ENCODE data around the gene C20orf144.
"Not testable (repeated sequence)": the region's sequence is repeated elsewhere in the genome, so short reads cannot be mapped to it uniquely, and the experiment has no call there.

The C20orf144 gene

DNA sequence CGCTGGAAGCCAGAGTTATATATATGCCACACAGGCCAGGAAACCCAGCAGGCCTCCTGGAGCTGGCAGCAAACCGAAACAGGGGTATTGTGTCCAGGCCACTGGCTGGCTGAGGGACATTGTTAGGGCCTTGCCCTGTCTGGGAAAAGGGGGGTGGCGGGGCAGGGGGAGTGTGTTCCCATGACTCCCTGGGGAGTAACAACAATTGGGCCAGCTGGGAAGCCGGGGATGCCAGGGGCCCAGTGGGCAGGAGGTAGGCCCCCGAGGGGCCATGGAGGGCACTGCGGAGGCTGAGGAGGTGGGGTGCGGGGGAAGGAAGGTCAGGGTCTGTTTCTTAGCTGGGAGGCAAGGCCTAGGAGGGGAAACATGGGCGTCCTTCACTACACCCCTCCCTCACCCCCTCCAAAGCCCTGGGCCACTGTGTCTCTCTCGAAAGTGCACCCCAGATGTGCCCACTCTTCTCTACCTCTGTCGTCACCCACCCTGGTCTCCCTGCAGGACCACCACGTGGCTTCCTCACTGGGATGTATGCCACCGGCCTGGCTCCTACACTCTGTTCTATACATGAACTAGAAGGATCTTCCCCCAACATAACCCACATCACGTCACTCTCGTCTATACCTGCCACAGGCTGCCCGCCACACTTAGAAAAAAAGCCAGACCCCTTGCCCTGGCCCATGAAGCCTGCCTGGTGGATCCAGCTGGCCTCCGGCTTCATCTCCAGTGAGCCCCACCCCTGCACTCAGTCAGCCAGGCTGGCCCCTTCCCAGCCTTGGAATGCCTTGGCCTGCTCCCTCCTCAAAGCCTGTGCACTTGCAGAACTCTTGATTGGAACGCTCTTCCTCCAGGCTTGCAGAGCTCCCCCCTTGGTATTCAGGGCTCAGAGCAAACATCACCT is 31.9 kb downstream of the C20orf144 start:
- DNase-seq (ENCODE audit: low read depth in 3 of 3), result no peak

DNA sequence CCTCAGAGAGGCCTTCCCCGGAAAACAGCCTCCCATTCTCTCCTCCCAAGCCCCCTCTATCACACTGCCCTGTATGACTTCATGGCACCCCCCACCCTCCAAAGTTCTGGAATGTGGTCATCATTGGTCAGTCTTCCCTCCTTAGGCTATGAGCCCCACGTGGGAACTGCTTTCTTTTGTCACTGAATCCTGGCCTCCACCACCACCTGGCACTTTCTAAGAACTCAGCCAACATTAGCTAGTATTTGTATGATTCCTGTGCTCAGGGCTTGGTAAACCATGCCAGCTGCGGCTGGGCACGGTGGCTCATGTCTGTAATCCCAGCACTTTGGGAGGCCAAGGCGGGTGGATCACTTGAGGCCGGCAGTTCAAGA is 32.5 kb downstream of the C20orf144 start:
- no peak for DNase-seq (ENCODE audit: low read depth in 3 of 3)

DNA sequence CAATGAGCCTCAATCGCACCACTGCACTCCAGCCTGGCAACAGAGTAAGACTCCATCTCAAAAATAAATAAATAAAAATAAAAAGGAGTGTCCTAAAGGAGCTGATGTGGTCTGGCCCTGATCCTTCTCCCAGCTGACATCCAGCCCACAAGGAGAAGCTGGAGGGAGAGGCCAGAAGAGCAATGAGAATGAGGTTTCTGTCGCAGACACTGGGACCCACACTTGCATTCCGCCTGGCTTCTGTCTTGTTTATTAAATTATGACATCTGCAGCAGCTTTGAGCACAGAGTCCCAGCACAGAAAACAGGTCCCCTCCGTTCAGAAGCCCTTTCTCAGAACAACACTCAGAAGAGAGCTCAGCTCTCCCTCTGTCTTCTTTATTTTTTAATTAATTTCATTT is 34.3 kb downstream of the C20orf144 start:
- no peak for DNase-seq (ENCODE audit: low read depth in 3 of 3)

DNA sequence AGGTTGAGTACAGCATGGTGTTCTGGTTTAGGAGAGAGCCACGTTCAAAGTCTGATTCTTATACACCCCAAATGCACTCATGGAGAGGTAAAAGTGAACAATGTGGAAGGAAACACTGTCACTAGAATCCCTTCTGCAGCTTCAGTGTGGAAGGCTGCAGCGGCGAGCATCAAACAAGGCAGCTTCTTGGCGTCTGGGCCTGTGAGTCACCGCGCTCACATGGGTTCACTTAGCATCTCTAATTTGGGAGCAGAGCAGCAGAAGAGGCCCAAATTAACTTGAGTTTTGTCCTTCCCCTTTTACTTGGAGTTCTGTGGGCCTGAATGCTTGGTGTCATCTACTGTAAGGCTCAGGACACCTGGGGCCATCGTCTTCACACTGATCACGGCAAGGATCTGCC is 35.0 kb downstream of the C20orf144 start:
- DNase-seq (ENCODE audit: low read depth in 3 of 3), result no peak

DNA sequence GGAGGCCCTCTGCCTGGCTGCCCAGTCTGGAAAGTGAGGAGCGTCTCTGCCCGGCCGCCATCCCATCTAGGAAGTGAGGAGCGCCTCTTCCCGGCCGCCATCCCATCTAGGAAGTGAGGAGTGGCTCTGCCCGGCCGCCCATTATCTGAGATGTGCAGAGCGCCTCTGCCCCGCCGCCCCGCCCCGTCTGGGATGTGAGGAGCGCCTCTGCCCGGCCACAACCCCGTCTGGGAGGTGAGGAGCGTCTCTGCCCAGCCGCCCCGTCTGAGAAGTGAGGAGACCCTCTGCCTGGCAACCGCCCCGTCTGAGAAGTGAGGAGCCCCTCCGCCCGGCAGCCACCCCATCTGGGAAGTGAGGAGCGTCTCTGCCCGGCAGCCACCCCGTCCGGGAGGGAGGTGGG is 36.8 kb downstream of the C20orf144 start:
- DNase-seq (ENCODE audit: low read depth in 3 of 3), result not testable (repeated sequence)

DNA sequence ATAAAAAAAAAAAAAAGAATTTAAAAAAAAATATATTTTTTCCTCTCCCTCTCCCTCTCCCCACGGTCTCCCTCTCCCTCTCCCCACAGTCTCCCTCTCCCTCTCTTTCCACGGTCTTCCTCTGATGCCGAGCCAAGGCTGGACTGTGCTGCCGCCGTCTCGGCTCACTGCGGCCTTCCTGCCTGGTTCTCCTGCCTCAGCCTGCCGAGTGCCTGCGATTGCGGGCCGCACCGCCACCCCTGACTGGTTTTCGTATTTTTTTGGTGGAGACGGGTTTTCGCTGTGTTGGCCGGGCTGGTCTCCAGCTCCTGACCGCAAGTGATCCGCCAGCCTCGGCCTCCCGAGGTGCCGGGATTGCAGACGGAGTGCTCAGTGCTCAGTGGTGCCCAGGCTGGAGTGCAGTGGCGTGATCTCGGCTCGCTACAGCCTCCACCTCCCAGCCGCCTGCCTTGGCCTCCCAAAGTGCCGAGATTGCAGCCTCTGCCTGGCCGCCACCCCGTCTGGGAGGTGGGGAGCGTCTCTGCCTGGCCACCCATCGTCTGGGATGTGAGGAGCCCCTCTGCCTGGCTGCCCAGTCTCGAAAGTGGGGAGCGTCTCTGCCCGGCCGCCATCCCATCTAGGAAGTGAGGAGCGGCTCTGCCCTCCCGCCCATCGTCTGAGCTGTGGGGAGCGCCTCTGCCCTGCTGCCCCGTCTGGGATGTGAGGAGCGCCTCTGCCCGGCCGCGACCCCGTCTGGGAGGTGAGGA is 38.7 kb downstream of the C20orf144 start:
- DNase-seq (ENCODE audit: low read depth in 3 of 3), result not testable (repeated sequence)

DNA sequence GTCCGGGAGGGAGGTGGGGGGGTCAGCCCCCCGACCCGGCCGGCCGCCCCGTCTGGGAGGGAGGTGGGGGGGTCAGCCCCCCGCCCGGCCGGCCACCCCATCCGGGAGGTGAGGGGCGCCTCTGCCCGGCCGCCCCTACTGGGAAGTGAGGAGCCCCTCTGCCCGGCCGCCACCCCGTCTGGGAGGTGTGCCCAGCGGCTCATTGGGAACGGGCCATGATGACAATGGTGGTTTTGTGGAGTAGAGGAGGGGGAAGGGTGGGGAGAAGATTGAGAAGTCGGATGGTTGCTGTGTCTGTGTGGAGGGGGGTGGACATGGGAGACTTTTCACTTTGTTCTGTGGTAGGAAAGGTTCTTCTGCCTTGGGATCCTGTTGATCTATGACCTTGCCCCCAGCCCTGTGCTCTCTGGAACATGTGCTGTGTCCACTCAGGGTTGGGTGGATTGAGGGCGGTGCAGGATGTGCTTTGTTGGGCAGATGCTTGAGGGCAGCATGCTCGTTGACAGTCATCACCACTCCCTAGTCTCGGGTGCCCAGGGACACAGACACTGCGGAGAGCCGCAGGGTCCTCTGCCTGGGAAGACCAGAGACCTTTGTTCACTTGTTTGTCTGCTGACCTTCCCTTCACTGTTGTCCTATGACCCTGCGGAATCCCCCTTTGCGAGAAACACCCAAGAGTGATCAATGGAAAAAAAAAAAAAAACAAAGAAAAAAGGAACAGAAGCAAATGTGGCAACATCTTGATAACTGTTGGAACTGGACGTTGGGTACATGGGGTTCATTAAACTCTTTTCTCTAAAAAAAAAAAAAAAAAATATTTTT is 39.7 kb downstream of the C20orf144 start:
- DNase-seq (ENCODE audit: low read depth in 3 of 3), result no peak

DNA sequence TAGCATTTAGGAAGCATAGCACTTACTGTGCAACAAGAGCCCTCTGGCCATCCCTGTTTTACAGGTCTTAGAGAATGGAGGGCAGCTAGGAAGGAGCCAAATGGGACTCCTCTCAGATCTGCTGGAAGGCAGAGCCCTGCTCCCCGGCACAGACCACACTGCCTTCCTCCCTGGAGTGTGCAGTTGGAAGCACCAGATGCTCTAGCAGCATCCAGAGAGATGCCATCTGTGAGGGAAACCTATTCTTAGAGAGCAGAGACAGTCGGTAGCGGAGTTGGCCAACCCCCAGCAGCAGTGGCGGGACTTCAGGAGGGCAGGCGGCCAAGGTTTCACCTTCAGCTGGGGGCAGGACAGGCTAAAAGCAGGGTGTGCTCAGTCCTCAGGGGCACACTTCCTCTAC is 40.7 kb downstream of the C20orf144 start:
- no peak for DNase-seq (ENCODE audit: low read depth in 3 of 3)

DNA sequence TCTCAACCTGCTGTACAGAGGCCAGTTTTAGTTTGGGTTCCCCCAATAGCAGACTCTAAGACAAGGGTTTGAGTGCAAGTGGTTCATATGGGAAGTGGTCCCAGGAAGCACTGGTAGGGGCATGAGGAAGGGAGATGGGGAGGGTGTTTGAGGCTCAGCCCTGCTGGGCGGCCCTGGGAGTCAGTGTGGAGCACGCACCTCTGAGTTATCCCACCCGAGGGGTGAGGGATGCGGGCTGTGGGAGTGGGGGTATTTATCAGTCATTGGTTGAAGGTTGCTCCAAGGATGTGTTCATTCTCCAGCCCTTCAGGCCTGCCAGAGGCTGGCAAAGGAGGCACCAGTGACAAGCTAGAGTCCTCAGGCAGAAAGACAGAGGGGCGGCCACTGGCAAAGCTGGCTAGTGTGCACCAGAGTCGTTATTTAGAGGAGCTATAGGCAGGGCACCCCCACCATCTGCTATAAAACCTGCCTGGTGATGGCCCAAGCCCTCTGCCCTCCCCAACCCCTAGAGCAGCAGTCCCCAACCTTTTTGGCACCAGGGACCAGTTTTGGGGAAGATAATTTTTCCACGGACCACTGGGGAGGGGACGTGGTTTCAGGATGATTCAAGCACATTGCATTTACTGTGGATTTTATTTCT is 41.5 kb downstream of the C20orf144 start:
- DNase-seq (ENCODE audit: low read depth in 3 of 3), result no peak

DNA sequence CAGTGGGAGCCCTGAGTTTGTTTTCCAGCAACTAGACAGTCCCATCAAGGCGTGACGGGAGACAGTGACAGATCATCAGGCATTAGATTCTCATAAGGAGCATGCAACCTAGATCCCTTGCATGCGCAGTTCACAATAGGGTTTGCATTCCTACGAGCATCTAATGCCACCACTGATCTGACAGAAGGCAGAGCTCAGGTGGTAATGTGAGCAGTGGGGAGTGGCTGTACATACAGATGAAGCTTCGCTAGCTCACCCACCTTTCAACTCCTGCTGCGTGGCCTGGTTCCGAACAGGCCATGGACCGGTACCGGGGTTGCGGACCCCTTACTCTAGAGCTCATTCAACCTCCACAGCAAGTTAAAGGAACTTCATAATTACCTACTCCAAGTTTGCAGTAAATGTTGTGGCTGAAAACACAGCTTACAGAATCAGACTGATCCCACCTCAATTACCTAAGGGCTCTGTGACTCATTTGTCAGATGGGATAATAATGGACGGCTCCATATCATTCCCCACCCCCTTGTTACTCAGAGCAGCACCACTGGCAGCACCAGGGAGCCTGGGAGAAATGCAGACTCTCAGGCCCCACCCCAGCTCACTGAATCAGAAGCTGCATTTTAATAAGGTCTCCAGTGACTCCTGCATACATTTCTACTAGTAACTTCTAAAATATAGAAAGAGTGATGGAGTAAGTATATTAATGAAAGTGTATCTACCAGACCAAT is 42.2 kb downstream of the C20orf144 start:
- no peak for DNase-seq (ENCODE audit: low read depth in 3 of 3)

DNA sequence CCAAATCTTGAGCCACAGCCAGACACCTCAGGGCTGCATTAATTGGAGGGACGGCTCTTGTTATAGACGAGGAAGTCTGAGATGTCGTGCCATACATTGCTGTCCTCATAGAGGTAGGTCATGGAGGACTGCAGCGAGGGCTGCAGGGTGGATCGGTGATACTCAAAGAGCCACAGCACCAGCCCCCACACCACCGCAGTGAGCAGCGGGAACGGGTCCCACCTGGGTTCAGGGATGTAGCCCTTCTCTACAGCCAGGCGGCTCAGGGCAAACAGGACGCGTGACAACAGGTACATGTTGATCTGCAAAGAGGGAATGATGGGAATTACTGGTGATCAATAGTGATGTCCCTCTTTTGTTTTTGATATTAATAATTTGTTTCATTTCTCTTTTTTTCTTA is 45.5 kb downstream of the C20orf144 start:
- no peak for DNase-seq (ENCODE audit: low read depth in 3 of 3)

DNA sequence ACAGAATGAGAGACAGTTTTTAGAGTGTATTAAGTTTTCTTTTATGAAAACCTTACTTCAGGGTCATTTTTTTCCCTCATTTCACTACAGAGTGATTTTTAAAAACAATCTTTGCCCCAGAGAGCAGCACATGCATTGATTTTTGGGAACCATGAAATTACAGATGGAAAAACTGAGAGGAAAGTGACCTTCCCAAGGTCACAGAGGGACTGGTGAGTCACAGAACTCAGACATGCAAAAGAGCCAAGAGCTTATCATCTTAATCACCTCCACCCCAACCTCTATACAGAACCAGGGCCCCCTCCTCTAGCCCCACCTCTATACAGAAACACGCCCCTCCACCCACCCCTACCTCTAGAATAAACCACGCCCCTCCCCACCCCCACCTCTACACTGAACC is 47.3 kb downstream of the C20orf144 start:
- DNase-seq (ENCODE audit: low read depth in 3 of 3), result no peak

DNA sequence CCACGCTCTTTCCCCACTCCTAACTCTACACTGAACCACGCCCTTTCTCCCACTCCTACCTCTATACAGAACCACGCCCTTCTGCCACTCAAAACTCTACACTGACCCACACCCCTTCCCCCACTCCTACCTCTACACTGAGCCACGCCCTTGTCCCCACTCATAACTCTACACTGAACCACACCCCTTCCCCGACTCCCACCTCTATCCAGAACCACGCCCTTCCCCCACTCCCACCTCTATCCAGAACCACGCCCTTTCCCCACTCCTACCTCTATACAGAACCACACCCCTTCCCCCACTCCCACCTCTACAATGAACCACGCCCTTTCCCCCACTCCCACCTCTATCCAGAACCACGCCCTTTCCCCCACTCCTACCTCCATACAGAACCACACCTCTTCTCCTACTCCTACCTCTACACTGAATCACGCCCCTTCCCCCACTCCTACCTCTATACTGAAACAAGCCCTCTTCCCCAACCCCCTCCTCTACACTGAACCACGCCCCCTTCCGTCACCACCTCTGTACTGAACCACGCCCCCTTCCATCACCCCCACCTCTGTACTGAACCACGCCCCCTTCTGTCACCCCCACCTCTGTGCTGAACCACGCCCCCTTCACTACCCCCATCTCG is 47.9 kb downstream of the C20orf144 start:
- DNase-seq (ENCODE audit: low read depth in 3 of 3), result no peak

DNA sequence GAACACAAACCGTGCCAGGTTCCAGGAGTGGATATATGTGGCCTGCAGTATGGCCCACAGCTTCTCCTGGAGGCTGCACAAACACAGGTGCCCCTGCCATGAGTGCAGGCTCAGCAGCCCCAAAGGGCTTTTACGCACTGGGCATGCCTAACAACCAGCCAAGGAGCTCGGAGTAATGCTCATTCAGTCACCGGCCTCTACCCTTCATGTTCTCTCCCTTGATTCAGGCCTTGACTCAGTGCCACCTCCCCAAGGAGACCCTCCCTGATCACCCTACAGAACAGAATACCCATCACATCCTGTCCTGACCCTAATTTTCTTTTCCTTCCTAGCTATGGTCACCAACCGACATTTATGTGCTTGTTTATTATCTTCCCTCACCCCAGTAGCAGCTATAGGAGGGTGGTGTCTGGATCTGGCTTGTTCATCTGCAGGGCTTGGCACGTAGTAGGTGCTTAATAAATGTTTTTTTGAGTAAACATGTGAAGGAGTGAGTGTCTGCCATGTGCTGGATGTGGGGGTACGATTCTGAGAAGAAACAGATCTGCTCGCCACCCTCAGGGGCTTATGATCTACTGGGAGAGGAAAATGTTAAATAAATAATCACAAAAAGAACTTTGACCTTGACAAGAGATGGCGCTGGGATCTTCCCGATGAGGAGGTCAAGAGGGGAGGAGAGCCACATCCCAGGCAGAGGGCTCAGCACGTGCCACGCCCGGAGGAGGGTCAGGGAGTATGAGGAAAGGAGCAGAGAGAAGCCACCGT is 48.7 kb downstream of the C20orf144 start:
- no peak for DNase-seq (ENCODE audit: low read depth in 3 of 3)

DNA sequence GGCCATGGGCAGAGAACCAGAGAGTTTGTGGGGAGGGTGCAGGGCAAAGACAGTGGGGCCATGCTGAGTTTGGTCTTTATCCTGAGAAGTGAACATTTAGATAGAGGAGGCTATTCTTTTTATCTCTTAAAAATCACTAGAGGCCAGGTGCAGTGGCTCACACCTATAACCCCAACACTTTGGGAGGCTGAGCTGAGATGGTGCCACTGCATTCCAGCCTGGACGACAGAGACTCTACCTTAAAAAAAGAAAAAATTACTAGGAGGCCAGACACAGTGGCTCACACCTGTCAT is 49.3 kb downstream of the C20orf144 start:
- DNase-seq (ENCODE audit: low read depth in 3 of 3), result no peak

Data from stimulated activated CD4-positive, alpha-beta T cell treated with anti-CD3 and anti-CD28 coated beads, TNF-alpha, amount 100 ng/mL, for 48 hours (primary cell).